ENCODE results near the gene TBC1D9. TPM values are rescaled to one million over a fixed set of nuclear protein-coding genes. Genes with fewer than 3 reads are reported as not detected.

Gene TBC1D9
- total and polyA plus RNA-seq, 2 of the 13 experiments (the other 11 are each of a cell fraction or from before 2014, with no cell fraction given) = 11.9 to 12.2 TPM

GRCh38 chr4:140750470-140750869 lies 5.7 kb downstream of the TBC1D9 start:
- TF ChIP-seq ATF4 (CRISPR knock-in tag; IDR thresholded peaks at IDR 0.05) (no peak), SMARCC2 (IDR thresholded peaks at IDR 0.05) (no peak), ZBTB38 (CRISPR knock-in tag; IDR thresholded peaks at IDR 0.05) (no peak), BHLHE40 (IDR thresholded peaks at IDR 0.05; ENCODE audit: low read length) (no peak), ZNF549 (CRISPR knock-in tag; IDR thresholded peaks at IDR 0.05) (no peak), ZNF614 (CRISPR knock-in tag; IDR thresholded peaks at IDR 0.05; ENCODE audit: borderline replicate concordance) (no peak), ZNF510 (CRISPR knock-in tag; IDR thresholded peaks at IDR 0.05; ENCODE audit: low read depth) (no peak), RFXANK (CRISPR knock-in tag; IDR thresholded peaks at IDR 0.05) (no peak), ZMYM2 (CRISPR knock-in tag; IDR thresholded peaks at IDR 0.05) (no peak), ETS1 (CRISPR knock-in tag; IDR thresholded peaks at IDR 0.05) (no peak), KLF16 (CRISPR knock-in tag; IDR thresholded peaks at IDR 0.05) (no peak)
- H3K27me3 ChIP-seq (ENCODE audit: control insufficient read depth in 1 of 2, insufficient read depth in 2 of 2, low read length in 2 of 2) = no peaks in the 10 kb centered on the region
- no peak overlapping the region for H3K27ac ChIP-seq (ENCODE audit: extremely low read length, insufficient read depth, low read length)
- peaks cover 6% of the 10 kb centered on the region; the same call in 1 of the 2 replicates for H3K9me3 ChIP-seq (ENCODE audit: low read length)
- no peak overlapping the region for H3K9ac ChIP-seq (ENCODE audit: insufficient read depth, low read depth, low read length)
- no peaks in the 10 kb centered on the region for H4K20me1 ChIP-seq (ENCODE audit: insufficient read depth, low read length)
- H2AFZ ChIP-seq (ENCODE audit: low read length) = no peak overlapping the region
- no peak overlapping the region for H3K4me2 ChIP-seq (ENCODE audit: low read depth, low read length)
- H3K4me3 ChIP-seq (replicated peaks in 1 of 3; ENCODE audit: insufficient read depth in 1 of 3, low read depth in 2 of 3, low read length in 3 of 3) = no peak overlapping the region
- ChIA-PET CTCF (ENCODE audit: low intra/inter-chr PET ratio, low total read pairs) (no interaction called here), POLR2A (no interaction called here)
- FAIRE-seq (no peak), DNase-seq (ENCODE audit: low spot score) (no peak), ATAC-seq (no peak)
- in situ Hi-C loops (cut with HindIII; ENCODE audit: extremely low pct_ligation_motif_present, low pct_unique_long_range_greater_than_20kb) (loop anchor here (10.0 kb wide), 1 partner anchor 106 kb away; no protein-coding TSS in a partner anchor), intact Hi-C loops (cut with micrococcal nuclease; ENCODE audit: unreplicated experiment) (loop anchor here (10.0 kb wide), 1 partner anchor 226 kb away; the partner anchor contains the start of gene ELMOD2)
- WGBS (ENCODE audit: low lambda C conversion rate) = 70% methylated on average over 2 of the region's 2 CpGs
- BruUV-seq (replicated peaks) = no TSS peak
- H3K36me3 ChIP-seq (replicated peaks in 1 of 2; ENCODE audit: control insufficient read depth in 1 of 2, insufficient read depth in 2 of 2, low read length in 2 of 2) = peaks cover 0 to 3% of the 10 kb centered on the region in 2 experiments; a peak in 2 of 5 replicates
- peaks cover 92% of the 10 kb centered on the region for H3K79me2 ChIP-seq (ENCODE audit: insufficient read depth, low read length)
- H3K4me1 ChIP-seq (ENCODE audit: insufficient read depth, low read length) = peaks cover 29% of the 10 kb centered on the region

Measured in HepG2 (cell line).